HG03521 (cell line): ENCODE measurements around the gene TMEM132D.
"Not testable (repeated sequence)": the region's sequence is repeated elsewhere in the genome, so short reads cannot be mapped to it uniquely, and the experiment has no call there.

Experiments used
- ATAC-seq: cut with Tn5 transposase; IDR thresholded peaks from one replicate; pipeline ENCODE4 v1.9.1; 2021; ENCODE audit warnings: mild to moderate bottlenecking, moderate library complexity; ENCODE audit not compliant: unreplicated experiment

The TMEM132D gene

DNA sequence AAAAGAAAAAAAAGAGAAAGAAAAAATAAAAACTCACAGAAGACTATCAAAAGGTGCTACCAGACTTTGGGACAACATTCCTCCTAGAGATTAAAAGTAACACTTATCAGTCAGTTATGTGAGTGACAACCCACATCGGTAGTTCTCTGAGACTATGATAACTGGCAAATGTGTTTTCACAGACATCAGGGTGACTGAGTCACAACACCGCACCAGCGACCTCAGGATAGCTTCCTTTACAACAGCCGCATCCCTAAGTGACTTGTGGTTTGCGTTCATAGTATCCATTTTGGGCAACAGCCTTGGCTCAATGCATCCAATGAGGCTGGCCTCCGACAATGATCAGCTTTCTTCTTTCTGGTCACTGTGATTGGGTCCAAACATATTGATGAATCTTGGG, 359.1 kb downstream of the TMEM132D start:
- no peak for ATAC-seq

DNA sequence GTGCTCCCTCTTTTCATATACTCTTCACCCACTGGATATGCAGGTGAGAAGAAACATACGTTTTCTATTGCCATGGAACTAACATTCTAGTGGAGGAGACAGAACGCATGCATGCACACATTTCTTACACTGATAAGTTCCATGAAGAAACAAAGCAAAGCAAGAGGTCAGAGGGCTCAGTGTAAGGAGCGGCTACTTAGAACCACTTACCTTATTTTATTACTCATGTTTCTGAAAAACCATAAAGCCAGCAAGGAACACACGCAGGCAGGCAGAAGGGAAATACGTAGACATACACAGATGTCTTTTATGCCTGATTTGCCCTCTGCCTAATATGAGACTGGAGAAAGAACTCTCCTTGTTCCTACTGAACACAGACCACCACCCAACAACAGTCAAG, 362.9 kb downstream of the TMEM132D start:
- ATAC-seq, result no peak

DNA sequence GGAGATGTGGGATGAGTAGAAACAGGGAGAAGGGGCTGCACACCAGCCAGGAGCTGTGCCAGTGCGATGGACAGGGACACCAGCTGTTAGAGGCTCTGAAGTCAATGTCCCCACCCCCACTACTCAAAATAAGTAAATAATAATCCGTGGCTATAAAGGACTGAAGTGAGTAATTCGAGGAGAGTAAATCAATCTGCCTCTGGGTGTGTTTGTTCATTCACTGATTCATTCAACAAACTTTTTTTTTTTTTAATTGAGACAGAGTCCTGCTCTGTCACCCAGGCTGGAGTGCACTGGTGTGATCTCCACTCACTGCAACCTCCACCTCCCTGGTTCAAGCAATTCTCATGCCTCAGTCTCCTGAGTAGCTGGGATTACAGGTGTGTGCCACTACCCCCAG, 363.6 kb downstream of the TMEM132D start:
- no peak for ATAC-seq

DNA sequence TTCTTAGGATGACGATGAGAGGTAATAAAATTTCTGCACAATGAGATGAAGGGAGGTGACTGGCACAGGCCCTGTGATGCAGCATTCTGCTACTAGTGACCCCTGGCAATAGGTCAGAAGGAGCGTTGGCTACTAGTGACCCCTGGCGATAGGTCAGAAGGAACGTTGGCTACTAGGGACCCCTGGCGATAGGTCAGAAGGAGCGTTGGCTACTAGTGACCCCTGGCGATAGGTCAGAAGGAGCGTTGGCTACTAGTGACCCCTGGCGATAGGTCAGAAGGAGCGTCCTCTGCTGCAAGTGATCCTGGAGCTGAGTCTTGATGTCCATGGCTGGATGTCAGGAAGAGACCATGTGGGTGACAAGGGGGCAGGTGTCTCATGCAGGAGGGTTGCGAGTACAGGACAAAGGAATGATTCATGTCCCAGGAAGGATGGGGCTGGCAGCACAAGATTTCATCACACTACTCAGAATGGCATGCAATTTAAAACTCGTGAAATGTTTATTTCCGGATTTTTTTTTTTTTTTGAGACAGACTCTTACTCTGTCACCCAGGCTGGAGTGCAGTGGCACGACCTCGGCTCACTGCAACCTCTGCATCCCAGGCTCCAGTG, 365.0 kb downstream of the TMEM132D start:
- ATAC-seq, result not testable (repeated sequence)

DNA sequence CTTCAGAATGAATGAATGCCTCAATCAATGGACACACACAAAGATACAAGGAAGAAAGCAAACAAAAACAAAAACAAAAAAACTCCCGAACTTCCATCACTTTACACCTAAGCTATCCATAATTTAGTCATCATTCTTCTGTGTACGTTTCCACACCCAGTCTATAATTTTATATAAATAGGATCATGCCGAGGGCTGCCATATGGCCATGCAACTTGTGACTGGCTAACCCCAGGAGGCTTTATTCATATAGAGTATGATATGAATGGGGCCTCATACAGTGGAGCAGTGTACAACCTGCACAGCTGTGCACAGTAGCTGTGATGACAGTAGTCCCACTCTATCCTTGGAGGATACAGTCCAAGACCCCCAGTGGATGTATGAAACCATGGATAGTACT, 365.7 kb downstream of the TMEM132D start:
- ATAC-seq, result no peak

DNA sequence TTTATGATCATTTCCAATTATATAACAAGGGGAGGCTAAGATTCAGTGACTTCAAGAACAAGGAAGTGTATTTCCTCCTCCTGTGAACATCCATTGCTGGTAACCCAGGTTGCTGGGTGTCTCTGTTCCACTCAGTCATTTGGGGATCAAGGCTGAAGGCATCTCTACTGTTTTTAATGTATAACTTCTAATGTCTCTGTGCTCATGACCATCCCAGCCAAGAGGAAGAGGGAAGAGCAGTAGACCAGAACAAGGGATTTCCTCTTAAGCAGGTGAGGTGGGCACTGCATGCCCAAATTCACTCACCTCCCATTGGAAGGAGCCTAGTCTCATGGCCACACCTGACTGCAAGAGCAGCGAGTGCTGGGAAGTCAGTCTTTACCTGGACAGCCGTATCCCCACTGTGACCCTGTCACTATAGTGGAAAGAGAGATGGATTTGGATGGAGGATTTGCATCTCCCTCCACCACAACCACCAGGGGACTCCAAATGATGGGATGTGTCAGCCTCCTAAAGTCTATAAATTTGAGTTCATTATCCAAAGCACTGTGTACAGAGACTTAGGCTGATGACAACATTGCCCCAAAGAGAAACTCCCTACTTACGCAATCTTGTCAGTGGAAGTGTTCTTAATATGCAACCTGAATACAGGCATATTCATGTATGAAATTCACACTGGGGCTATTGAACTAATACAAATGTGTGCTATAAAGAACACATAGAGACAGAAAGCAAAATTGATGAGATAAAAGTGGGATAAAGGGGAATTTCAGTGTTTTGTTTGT, 368.7 kb downstream of the TMEM132D start:
- ATAC-seq, result no peak

DNA sequence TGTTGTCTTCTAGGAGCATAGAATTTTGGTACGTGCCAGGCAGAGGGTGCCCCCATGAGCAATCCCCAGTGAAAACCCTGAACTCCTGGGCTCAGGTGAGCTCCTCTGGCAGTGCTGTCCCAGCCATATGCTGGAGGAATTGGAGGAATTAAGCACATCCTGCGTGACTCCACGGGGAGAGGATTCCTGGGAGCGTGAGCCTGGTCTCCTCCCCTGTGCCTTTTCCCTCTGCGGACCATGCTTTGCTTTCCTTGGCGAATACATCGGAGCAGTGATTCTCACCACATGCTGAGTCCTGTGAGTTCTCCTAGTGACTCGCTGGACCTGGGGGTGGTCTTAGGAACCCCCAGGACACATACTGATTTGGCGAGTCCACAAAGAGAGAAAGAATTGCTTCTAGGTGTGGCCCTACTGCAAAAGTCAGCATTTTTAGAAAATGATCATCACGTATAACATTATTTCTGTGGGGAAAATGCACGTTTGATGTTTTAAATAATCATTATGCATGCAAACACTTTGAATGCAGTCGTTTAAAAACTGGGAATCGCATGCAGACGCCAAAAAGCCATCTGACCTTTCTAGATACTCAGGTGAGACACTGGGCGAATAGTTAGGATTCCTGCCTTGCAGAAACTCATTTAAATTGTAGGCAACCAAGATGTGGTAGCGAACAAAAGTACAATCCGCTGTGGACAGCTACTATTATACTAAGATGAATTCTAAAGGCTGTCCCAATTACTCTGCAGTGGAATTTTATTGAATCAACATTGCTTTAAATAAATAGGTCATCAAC, 370.9 kb downstream of the TMEM132D start:
- no peak for ATAC-seq

DNA sequence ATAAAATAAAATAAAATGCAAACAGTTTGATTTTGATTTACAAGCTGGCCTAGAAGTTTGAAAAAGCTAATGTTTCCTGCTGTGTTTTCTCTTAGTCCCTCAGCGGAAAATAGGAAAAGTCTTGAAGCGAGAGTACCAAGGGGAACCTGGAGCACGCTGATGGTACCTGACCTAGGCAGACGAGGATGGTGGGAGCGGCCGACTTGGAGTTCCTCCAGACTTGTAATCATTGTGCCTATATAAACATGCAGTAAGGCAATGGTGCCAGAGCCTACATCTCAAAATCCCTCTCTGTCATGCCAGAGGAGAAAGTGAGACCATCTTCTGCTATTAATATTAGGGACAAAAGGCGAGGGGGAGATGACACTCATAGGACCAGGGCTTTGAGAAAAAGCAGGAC, 371.7 kb downstream of the TMEM132D start:
- ATAC-seq, result no peak

DNA sequence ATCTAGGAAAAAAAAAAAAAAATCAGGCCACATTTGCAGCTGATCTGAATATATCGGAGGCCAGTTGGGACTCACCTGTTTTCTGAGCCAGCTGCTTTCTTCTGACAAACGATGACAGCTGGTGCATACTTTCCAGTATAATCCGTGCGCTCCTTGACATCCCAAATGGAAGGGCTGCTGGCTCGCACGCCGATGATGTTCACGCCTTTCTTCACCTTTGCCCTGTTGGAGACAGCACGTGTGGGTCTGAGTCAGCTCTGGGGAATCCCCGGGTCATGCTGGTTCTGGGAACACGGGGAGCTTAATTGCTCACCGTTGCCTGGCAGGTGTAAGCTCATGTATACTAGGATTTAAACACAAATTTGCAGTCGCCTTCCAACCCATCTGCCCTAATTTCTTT, 372.8 kb downstream of the TMEM132D start:
- ATAC-seq, result no peak

DNA sequence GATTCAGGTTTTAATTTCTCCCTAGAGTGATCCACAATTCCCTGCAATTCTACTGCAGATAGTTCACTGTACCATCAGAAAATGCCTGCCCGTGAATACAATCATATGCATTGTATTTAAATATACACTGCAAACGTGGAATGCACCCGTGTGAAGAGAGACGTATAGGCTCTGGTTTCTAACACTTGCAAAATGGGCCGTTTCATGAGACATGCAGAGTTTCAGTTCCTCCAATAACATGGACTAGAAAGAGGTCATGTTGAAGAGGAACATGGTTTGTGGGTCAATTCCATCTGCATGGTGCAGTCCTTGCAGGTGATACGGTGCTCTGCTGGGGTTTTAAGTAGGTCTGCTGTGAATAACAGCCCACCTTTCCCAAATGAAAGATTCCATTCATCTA, 373.3 kb downstream of the TMEM132D start:
- no peak for ATAC-seq

DNA sequence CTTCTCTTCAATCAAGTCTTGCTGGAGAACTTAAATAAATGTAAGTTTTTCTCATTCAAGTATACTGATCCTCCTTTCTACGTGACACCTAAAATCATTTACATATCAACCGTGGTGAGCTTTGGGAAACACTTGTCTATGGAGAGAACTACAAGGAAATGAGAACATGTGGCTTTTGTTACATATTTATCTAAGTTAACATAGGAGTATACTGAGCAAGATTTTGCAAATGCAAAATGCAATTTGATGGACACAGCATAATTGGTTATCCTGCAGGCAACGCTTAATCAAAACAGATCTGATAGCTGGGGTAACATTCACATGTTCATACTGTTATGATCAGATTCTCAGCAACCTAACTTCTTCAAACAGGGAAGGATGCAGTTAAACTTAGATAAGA, 376.3 kb downstream of the TMEM132D start:
- no peak for ATAC-seq

DNA sequence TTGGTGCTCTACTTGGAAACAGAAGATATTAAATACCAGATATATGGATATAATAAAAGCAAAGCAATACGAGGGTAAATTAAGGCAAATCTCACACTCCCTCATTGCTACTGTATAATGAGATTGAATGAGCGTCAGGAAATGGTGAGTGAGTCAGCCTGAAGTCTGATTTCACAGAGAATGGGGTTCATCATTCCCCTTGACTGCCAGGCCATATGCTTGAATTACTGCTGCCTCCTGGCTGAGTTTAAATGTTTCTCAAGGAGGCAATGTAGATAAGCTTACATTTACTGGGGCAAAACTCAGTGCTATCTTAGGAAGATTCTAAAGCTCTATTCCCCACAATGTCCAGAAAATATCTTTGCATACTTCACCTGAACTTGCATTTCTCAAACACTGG, 380.2 kb downstream of the TMEM132D start:
- no peak for ATAC-seq

DNA sequence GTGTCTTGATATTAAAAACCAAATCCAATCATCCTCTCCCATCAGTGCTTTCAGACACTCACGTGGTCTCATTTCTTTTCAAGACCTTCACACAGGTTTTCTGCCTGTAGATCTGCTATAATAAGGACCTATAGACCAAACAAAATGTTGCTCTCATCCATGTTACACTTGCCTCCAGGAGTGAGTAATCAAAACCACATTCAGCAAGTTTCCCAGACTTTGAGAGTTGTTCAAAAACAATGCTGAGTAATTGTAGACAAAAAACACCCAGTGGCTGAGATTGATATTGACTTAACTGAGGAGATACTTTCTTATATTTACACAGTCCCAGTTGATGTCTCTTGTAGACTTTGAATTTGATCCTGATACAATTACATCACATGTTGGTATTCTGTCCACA, 383.1 kb downstream of the TMEM132D start:
- no peak for ATAC-seq

DNA sequence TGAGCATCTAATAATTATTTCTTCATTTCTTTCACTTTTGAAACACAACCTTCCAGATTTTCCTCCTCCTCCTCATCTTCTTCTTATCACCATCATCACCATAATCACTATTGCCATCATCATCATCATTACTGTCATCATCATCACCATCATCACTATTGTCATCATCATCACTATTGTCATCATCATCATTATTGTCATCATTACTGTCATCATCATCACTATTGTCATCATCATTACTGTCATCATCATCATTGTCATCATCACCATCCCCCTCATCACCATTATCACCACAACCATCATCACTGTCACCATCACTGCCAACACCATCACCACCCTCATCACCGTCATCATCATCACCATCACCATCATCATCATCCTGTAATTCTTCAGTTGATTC, 400.0 kb downstream of the TMEM132D start:
- no peak for ATAC-seq

DNA sequence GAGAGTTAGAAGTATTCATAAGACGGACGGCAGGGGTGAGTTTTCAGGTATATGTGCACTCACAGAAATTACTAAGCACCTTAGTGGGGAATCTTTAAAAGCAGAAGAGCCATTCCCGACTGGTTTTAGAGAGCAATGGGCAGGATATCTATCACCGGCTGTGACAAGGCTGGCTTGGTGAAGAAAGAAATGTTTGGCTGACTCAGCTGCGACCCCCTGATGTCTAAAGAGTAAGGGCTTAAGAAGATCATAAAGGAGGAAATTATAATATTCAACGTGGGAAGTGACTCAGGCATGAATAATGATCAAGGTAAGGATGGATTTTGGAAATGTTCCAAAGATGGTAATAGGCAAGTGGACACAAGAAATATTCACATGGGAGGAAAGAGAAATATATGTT, 407.6 kb downstream of the TMEM132D start:
- no peak for ATAC-seq

DNA sequence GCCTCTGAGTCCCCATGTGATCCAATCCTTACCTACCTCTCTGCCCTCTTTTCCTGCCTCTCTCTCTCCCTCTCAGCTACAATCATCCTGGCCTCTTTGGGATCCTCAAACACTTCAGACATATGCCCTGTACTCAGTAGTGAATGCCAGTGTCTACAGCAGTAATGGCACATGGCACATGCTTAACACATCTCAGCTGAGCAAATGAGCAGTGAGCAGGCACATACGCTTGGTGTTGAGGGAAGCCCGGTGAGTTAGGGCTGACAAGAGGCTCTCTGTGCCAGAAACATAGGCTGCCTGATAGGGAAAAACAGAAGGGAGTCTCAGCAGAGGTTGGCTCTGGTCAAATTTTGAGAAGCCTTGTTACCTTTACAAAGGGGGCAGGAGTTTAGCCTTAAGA, 409.1 kb downstream of the TMEM132D start:
- no peak for ATAC-seq

DNA sequence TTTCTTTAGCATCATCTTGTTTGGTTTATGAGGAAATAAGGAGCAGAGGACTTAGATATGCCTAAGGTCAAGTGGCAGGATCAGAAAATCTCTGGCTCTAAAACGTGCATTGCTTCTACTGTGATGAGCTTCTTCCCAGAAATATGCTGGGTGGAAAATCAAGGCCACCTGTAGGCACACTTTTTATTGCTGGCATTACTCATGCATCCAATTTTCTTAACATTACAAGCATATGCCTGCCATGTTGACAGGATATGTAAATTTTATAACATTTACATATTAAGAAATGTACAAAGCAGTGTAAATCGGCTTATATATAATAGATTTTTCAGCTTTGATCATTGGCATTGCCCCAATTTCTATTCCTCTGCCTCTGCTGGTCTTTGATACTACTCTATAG, 409.6 kb downstream of the TMEM132D start:
- ATAC-seq, result no peak

DNA sequence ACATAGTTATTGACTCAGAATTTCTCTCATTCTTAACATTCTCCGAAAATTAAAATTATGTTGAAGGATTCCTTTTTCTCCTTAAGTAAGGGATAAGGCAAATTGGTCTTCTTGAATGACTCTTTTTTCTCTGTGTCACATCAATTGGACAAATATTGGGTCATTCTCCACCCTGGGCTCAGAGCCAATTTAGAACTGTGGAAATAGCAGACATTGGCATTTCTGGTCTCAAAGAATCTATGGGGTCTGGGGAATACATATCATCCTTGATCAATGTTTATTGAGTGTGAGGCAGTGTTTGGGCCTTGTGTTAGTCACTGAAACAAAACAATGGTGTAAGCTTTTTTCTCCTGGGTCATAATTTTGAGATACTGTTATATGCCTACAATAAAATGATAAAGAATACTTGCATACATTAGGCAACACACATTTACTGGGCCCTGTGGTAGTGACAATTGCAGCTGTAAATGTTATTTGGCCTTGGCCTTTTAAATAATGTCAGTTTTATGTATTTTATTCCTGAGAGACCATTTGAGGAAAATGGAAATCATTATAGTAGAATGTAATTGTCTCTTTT, 414.6 kb downstream of the TMEM132D start:
- no peak for ATAC-seq

DNA sequence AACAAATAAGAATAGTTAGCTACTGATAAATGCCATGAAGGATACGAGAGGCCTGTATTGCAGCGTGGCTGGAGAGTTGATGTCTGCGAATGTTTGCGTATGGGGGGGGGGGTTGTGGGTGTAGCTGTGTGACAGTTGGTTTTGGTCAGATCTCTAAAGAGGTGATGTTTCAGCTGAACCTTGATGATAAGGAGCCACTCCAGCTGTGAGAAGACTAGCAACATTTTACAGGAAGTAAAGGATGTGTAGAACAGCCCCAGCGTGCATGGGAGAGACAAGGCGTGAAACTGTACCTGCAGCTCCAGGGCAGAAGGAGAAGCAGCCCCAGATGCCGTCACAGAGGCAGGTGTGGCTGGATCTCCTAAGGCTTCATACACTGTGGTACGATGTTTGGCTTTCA, 416.9 kb downstream of the TMEM132D start:
- ATAC-seq, result no peak

DNA sequence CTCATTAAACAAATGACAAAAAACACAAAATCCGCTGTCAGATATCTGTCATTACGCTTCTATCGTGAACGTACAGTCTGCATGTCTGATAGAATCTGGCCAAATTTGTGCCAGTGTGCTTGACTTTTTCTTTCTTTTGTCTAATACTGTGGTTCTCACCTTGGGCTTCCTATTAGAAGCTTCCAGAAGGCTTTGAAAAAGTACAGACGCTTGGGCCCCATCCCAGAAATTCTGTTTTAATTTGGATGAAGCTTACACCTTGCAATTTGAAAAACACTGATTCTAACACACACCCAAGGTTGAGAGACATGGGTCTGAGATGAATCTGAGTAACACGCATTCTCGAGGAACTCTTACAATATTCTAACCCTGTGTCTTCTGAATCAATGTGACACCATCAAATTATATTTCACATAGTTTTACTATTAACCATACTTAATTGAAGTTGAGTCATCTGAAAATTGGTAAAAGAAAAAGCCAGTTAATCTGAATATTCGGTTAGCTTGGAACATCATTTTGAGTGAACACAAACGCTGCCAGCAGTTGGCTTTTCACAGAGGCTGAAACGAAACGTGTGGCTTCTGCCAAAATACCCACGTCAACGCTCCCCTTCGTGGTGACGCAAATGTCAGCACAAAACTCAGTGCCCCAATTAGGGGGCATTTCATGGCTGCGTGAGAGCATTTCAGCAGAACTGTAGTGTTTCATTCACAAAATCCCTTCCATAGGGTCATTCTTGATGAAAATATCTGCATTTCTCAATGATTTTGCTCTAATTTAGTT, 420.5 kb downstream of the TMEM132D start:
- ATAC-seq, result no peak

DNA sequence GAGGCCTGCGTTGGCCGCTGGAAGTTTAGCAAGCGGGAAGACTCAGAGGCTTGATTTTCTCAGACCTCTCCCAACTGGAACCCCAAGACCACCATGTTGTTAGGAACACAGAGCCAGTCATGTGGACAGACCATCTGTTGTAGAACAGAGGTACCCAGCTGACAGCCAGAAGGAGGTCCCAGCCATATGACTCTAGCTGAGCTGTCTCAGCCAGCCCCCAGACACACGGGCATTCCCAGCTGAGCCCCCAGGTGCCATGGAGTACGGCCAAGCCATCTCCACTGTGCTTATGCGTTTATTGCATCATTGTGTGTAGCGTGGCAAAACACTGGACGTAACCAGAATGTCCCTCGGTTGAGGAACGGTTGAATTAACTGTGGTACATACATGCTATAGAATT, 421.9 kb downstream of the TMEM132D start:
- no peak for ATAC-seq
